HEK293 (cell line): ENCODE results near the gene PHYHD1.

Experiments
- GLIS2 ChIP-seq: fragments of 450-650 bp; formaldehyde crosslinking; IDR thresholded peaks from 2 replicates; pipeline ENCODE4 v1.5.1; 2016; ENCODE audit warnings: missing biosample characterization, missing genetic modification characterization
- KLF16 ChIP-seq: fragments of 450-650 bp; formaldehyde crosslinking; IDR thresholded peaks from 2 replicates; pipeline ENCODE4 v1.5.1; 2017; ENCODE audit warnings: missing biosample characterization, missing genetic modification characterization
- ZNF302 ChIP-seq: fragments of 450-650 bp; formaldehyde crosslinking; IDR thresholded peaks from 2 replicates; pipeline ENCODE4 v1.5.1; 2016; ENCODE audit warnings: missing biosample characterization, missing genetic modification characterization, low read depth
- ZNF843 ChIP-seq: fragments of 450-650 bp; formaldehyde crosslinking; IDR thresholded peaks from 2 replicates; pipeline ENCODE4 v1.5.1; 2016; ENCODE audit warnings: missing biosample characterization, missing genetic modification characterization
- TF ChIP-seq, protein P1 (sequence below): fragments of 450-650 bp; formaldehyde crosslinking; IDR thresholded peaks from 2 replicates; pipeline ENCODE4 v1.5.1; 2016; ENCODE audit warnings: missing biosample characterization, missing genetic modification characterization
- TF ChIP-seq, protein P2 (sequence below): fragments of 450-650 bp; formaldehyde crosslinking; IDR thresholded peaks from 2 replicates; pipeline ENCODE4 v1.5.1; 2016; ENCODE audit warnings: missing biosample characterization, missing genetic modification characterization
- TF ChIP-seq, protein P3 (sequence below): fragments of 450-650 bp; formaldehyde crosslinking; IDR thresholded peaks from 2 replicates; pipeline ENCODE4 v1.5.1; 2016; ENCODE audit warnings: missing biosample characterization, missing genetic modification characterization
- TF ChIP-seq, protein P4 (sequence below): fragments of 450-650 bp; formaldehyde crosslinking; IDR thresholded peaks from 2 replicates; pipeline ENCODE4 v1.5.1; 2016; ENCODE audit warnings: missing biosample characterization, missing genetic modification characterization
- TF ChIP-seq, protein P5 (sequence below): fragments of 450-650 bp; formaldehyde crosslinking; optimal IDR thresholded peaks from 2 replicates; pipeline ENCODE3; 2016; ENCODE audit warnings: missing biosample characterization, mild to moderate bottlenecking, missing genetic modification characterization

DNA sequence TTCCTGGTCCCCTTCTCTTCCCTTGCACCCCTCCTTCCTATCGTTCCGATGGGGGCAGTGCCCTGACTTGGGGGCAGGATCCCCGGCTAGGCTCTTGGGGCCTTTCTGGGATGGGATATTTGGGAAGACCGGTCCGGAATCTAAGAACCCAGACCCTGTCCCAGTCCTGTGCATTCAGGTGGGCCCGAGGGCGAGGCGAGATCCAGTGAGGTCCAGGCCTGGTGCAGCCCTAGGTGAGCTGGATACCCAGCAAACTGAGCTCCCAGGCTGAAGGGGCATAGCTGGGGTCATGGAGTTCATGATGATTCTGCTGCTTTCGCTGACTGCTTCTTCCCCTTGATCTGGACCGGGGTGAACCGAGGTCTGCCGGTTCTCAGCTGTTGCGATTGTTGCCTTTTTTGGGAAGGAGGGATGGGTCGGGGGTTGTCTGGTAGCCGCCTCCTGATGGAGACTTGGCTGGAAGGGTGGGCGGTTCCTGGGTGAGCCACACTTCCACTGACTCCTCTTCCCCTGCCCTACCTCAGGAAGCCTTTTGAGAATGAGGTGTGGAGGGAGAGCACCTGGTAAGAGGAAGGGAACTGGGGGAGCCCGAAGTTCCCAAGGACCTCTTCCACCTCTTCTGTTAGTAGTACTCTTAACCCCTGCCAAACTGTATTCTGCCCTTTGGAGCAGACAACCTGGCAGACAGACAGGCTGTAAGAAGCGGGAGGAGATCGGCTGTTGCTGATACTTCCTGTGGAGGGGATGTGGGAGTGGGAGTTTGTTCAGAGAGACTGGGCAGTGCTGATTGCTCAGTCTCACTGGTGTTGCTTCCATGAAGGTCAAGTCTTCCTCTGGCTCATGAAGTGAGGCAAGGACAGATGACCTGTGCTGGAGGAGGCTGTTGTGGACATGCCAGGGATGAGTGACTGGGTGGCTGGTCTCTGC is 37.8 kb upstream of the PHYHD1 start:
- TF ChIP-seq, protein P1, sequence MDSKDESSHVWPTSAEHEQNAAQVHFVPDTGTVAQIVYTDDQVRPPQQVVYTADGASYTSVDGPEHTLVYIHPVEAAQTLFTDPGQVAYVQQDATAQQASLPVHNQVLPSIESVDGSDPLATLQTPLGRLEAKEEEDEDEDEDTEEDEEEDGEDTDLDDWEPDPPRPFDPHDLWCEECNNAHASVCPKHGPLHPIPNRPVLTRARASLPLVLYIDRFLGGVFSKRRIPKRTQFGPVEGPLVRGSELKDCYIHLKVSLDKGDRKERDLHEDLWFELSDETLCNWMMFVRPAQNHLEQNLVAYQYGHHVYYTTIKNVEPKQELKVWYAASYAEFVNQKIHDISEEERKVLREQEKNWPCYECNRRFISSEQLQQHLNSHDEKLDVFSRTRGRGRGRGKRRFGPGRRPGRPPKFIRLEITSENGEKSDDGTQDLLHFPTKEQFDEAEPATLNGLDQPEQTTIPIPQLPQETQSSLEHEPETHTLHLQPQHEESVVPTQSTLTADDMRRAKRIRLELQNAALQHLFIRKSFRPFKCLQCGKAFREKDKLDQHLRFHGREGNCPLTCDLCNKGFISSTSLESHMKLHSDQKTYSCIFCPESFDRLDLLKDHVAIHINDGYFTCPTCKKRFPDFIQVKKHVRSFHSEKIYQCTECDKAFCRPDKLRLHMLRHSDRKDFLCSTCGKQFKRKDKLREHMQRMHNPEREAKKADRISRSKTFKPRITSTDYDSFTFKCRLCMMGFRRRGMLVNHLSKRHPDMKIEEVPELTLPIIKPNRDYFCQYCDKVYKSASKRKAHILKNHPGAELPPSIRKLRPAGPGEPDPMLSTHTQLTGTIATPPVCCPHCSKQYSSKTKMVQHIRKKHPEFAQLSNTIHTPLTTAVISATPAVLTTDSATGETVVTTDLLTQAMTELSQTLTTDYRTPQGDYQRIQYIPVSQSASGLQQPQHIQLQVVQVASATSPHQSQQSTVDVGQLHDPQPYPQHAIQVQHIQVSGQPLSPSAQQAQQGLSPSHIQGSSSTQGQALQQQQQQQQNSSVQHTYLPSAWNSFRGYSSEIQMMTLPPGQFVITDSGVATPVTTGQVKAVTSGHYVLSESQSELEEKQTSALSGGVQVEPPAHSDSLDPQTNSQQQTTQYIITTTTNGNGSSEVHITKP (tag by site-specific recombination): peak; percentile 10; the same call in 1 of the 2 replicates
- TF ChIP-seq, protein P2, sequence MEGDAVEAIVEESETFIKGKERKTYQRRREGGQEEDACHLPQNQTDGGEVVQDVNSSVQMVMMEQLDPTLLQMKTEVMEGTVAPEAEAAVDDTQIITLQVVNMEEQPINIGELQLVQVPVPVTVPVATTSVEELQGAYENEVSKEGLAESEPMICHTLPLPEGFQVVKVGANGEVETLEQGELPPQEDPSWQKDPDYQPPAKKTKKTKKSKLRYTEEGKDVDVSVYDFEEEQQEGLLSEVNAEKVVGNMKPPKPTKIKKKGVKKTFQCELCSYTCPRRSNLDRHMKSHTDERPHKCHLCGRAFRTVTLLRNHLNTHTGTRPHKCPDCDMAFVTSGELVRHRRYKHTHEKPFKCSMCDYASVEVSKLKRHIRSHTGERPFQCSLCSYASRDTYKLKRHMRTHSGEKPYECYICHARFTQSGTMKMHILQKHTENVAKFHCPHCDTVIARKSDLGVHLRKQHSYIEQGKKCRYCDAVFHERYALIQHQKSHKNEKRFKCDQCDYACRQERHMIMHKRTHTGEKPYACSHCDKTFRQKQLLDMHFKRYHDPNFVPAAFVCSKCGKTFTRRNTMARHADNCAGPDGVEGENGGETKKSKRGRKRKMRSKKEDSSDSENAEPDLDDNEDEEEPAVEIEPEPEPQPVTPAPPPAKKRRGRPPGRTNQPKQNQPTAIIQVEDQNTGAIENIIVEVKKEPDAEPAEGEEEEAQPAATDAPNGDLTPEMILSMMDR: no peak
- TF ChIP-seq, protein P3, sequence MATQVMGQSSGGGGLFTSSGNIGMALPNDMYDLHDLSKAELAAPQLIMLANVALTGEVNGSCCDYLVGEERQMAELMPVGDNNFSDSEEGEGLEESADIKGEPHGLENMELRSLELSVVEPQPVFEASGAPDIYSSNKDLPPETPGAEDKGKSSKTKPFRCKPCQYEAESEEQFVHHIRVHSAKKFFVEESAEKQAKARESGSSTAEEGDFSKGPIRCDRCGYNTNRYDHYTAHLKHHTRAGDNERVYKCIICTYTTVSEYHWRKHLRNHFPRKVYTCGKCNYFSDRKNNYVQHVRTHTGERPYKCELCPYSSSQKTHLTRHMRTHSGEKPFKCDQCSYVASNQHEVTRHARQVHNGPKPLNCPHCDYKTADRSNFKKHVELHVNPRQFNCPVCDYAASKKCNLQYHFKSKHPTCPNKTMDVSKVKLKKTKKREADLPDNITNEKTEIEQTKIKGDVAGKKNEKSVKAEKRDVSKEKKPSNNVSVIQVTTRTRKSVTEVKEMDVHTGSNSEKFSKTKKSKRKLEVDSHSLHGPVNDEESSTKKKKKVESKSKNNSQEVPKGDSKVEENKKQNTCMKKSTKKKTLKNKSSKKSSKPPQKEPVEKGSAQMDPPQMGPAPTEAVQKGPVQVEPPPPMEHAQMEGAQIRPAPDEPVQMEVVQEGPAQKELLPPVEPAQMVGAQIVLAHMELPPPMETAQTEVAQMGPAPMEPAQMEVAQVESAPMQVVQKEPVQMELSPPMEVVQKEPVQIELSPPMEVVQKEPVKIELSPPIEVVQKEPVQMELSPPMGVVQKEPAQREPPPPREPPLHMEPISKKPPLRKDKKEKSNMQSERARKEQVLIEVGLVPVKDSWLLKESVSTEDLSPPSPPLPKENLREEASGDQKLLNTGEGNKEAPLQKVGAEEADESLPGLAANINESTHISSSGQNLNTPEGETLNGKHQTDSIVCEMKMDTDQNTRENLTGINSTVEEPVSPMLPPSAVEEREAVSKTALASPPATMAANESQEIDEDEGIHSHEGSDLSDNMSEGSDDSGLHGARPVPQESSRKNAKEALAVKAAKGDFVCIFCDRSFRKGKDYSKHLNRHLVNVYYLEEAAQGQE (tag by site-specific recombination): no peak
- TF ChIP-seq KLF16 (tag by site-specific recombination) (no peak), GLIS2 (tag by site-specific recombination) (peak; percentile 67; the same call in 1 of the 2 replicates), ZNF843 (tag by site-specific recombination) (0 out of 2 replicates have a peak, but pooled peaks have one; percentile 3), ZNF302 (tag by site-specific recombination) (no peak)
- TF ChIP-seq, protein P4, sequence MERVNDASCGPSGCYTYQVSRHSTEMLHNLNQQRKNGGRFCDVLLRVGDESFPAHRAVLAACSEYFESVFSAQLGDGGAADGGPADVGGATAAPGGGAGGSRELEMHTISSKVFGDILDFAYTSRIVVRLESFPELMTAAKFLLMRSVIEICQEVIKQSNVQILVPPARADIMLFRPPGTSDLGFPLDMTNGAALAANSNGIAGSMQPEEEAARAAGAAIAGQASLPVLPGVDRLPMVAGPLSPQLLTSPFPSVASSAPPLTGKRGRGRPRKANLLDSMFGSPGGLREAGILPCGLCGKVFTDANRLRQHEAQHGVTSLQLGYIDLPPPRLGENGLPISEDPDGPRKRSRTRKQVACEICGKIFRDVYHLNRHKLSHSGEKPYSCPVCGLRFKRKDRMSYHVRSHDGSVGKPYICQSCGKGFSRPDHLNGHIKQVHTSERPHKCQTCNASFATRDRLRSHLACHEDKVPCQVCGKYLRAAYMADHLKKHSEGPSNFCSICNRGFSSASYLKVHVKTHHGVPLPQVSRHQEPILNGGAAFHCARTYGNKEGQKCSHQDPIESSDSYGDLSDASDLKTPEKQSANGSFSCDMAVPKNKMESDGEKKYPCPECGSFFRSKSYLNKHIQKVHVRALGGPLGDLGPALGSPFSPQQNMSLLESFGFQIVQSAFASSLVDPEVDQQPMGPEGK (tag by site-specific recombination): no peak
- TF ChIP-seq, protein P5, sequence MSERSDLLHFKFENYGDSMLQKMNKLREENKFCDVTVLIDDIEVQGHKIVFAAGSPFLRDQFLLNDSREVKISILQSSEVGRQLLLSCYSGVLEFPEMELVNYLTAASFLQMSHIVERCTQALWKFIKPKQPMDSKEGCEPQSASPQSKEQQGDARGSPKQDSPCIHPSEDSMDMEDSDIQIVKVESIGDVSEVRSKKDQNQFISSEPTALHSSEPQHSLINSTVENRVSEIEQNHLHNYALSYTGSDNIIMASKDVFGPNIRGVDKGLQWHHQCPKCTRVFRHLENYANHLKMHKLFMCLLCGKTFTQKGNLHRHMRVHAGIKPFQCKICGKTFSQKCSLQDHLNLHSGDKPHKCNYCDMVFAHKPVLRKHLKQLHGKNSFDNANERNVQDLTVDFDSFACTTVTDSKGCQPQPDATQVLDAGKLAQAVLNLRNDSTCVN (tag by site-specific recombination): no peak
